Lung (tissue), 12 donors: ENCODE data around the gene RSPO4. TPM values are rescaled to one million over a fixed set of nuclear protein-coding genes. Genes with fewer than 3 reads are reported as not detected.

Experiments
- ATAC-seq: fragments of 200-7000 bp; cut with Tn5 transposase; one replicate; pipeline ENCODE4 v1.9.1; 2020; ENCODE audit warnings: moderate number of reproducible peaks; ENCODE audit not compliant: insufficient read depth, low FRiP score
- DNase-seq, 3 donors: peaks; one replicate each; pipeline ENCODE4 v3.0.0-alpha.2; 2013 to 2017
- H3K27ac ChIP-seq, 2 donors: one replicate each; pipeline ENCODE4 v1.5.1; 2013; ENCODE audit warnings: mild to moderate bottlenecking in 2 of 2, moderate library complexity in 2 of 2, control low read depth in 1 of 2, inconsistent platforms in 1 of 2, low read depth in 1 of 2, low read length in 1 of 2
- H3K27me3 ChIP-seq, 3 donors: one replicate each; pipeline ENCODE4 v1.5.1; 2013; ENCODE audit warnings: low read length in 2 of 3; ENCODE audit not compliant: control insufficient read depth in 3 of 3, insufficient read depth in 3 of 3
- H3K36me3 ChIP-seq, 4 donors: one replicate each; pipeline ENCODE4 v1.5.1; 2013; ENCODE audit warnings: low read length in 4 of 4, mild to moderate bottlenecking in 1 of 4, moderate library complexity in 1 of 4; ENCODE audit not compliant: control insufficient read depth in 4 of 4, insufficient read depth in 4 of 4
- H3K4me1 ChIP-seq, 5 donors: one replicate each; pipeline ENCODE4 v1.5.1; 2013; ENCODE audit warnings: low read length in 5 of 5, mild to moderate bottlenecking in 2 of 5, moderate library complexity in 1 of 5; ENCODE audit not compliant: control insufficient read depth in 5 of 5, insufficient read depth in 5 of 5
- H3K4me3 ChIP-seq: one replicate; pipeline ENCODE4 v1.5.1; 2013; ENCODE audit warnings: mild to moderate bottlenecking, control low read depth, moderate library complexity
- H3K9ac ChIP-seq, 2 donors: one replicate each; pipeline ENCODE4 v1.5.1; 2013; ENCODE audit warnings: low read length in 2 of 2, control low read depth in 1 of 2; ENCODE audit not compliant: insufficient read depth in 1 of 2
- H3K9me3 ChIP-seq, 4 donors: one replicate each; pipeline ENCODE4 v1.5.1; 2013; ENCODE audit warnings: low read length in 3 of 4, mild to moderate bottlenecking in 1 of 4, moderate library complexity in 1 of 4; ENCODE audit not compliant: control insufficient read depth in 4 of 4, insufficient read depth in 3 of 4
- WGBS, 2 donors: extraction: QIAGEN DNeasy Blood & Tissue Kit; methylation state at CpG; one replicate each; pipeline ENCODE4 v1.1.7; 2013; 5-methylcytosine and 5-hydroxymethylcytosine counted together
- polyA plus RNA-seq, 2 donors: library from polyadenylated mRNA; stranded (reverse); fragments of 200-250 nt; gene quantifications; one replicate each; pipeline ENCODE4 v1.2.1, GENCODE V29; 2013
- total RNA-seq, 2 donors: library from RNA; depleted of rRNA in 1 of 2; stranded (reverse); fragments of >200 nt in 1 of 2; gene quantifications; one replicate each; pipeline ENCODE4 v1.2.1, GENCODE V29; 2014 to 2021
- TF ChIP-seq, protein P1 (sequence below): IDR thresholded peaks from 2 replicates; pipeline ENCODE4 v1.5.1; 2012; ENCODE audit warnings: mild to moderate bottlenecking; ENCODE audit errors: control extremely low read depth, extremely low read depth
- donor health status: control.
- donor health status: control.
- donor health status: Bipolar disorder and iron deficiency.
- donor health status: healthy.
- donor health status: DM: yes; HTN: yes; CAD: no.

Gene RSPO4
- total and polyA plus RNA-seq, 4 donors = 1.00 to 7.4 (median 2.5) TPM

DNA sequence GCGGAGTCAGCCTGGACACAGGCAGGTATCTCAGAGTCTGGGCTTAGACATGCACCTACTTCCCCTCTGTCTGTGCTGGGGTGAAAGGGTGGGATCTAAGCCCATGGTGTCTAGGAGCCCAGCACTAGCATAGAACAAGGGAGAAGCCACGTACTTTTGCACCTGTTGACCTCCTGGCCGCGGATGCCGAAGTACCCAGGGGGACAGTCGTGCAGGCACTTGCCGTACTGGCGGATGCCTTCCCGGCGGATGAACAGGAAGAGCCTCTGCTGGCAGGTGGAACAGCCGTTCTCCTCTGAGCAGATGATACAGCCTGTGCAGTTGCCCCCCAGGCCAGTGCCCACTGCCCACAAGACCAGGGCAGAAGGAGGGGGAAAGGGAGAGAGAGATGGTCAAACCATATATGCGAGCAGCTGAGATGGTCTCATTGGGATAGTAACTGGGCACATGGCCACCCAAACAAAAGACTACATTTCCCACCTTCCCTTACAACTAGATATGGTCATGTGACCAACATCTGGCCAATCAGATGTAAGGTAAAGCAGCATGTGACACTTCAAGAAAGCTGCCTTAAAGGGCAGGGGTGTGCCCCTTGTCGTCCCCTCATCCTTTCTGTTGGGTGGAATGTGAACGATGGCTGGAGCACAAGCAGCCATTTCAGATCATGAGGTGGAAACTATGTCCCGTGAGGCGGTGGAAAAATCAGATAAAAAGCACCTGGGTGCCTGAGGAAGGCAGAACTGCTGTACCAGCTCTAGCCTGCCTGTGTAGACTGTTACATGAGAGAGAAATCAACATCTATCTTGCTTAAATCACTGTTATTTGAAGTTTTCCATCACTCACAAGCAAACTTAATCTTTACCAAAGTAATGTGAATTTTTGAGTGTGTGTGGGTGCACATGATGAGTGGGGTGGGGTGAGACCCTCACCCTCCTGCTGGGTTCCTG is 34.0 kb downstream of the RSPO4 start:
- H3K9ac ChIP-seq = no peak overlapping the region
- peak in 2 of 3 donors; percentile 8 to 18 for DNase-seq
- peaks cover 0 to 5% (median 0%) of the 10 kb centered on the region in 4 donors for H3K9me3 ChIP-seq
- H3K27me3 ChIP-seq = no peaks in the 10 kb centered on the region
- no peak for ATAC-seq
- TF ChIP-seq, protein P1, sequence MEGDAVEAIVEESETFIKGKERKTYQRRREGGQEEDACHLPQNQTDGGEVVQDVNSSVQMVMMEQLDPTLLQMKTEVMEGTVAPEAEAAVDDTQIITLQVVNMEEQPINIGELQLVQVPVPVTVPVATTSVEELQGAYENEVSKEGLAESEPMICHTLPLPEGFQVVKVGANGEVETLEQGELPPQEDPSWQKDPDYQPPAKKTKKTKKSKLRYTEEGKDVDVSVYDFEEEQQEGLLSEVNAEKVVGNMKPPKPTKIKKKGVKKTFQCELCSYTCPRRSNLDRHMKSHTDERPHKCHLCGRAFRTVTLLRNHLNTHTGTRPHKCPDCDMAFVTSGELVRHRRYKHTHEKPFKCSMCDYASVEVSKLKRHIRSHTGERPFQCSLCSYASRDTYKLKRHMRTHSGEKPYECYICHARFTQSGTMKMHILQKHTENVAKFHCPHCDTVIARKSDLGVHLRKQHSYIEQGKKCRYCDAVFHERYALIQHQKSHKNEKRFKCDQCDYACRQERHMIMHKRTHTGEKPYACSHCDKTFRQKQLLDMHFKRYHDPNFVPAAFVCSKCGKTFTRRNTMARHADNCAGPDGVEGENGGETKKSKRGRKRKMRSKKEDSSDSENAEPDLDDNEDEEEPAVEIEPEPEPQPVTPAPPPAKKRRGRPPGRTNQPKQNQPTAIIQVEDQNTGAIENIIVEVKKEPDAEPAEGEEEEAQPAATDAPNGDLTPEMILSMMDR = no peak
- WGBS, 2 donors = 88 to 93% methylated on average over 16 of the region's 16 CpGs
- no peaks in the 10 kb centered on the region for H3K4me1 ChIP-seq
- H3K27ac ChIP-seq = no peak overlapping the region
- no peaks in the 10 kb centered on the region for H3K36me3 ChIP-seq
- H3K4me3 ChIP-seq = no peak overlapping the region

DNA sequence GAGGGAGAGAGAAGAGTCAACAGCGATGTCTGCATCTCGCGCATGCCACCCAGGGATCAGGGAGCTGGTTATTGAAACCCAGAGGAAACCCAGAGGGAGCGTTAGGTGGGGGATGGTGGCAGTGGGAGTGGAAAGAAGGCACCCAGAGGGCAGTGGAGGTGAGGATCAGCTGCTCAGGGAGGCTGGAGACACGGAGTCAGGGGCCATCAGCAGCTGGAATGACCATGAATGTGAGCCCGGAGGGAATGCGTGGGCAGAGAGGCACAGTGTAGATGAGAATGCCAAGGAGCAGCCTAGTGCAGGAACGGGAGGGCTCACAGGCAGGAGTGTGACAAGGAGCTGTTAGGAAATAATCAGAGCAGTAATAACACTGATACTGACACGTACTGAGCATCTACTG is 36.2 kb downstream of the RSPO4 start:
- H3K27me3 ChIP-seq = no peaks in the 10 kb centered on the region
- 74 to 86% methylated on average over 9 of the region's 9 CpGs for WGBS, 2 donors

DNA sequence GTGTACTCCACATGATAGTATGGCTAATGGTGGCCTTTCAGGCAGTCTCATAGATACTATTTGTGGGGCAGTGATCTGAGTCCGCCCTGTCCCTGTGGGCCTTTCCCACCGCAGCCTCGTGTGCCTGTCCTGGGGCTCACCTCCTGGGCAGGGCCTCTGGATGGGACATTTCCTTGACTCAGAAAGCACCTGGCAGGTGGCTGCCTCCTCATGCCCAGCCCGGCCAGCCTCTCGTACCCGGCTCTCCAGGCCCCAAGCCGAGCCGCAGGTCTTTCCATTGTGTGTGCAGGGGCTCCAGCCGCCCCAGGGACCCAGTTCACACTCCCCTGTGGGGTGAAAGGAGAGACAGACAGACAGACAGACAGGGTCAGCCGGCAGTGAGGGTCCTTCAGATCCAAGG is 38.3 kb downstream of the RSPO4 start:
- no peak overlapping the region for H3K4me3 ChIP-seq
- 89 to 96% methylated on average over 10 of the region's 10 CpGs for WGBS, 2 donors
- no peak overlapping the region for H3K9ac ChIP-seq
- ATAC-seq (no peak), DNase-seq (no peak)
- TF ChIP-seq, protein P1 = no peak
- peaks cover 0 to 5% (median 0%) of the 10 kb centered on the region in 4 donors for H3K9me3 ChIP-seq
- no peaks in the 10 kb centered on the region for H3K36me3 ChIP-seq
- peaks cover 0 to 6% (median 0%) of the 10 kb centered on the region in 5 donors for H3K4me1 ChIP-seq
- H3K27me3 ChIP-seq = no peaks in the 10 kb centered on the region
- no peak overlapping the region for H3K27ac ChIP-seq

More for the DNA sequence above, 36.2 kb downstream of the RSPO4 start:
- H3K9ac ChIP-seq = no peak overlapping the region
- H3K4me1 ChIP-seq = no peaks in the 10 kb centered on the region
- H3K9me3 ChIP-seq = peaks cover 0 to 5% (median 0%) of the 10 kb centered on the region in 4 donors
- H3K27ac ChIP-seq = no peak overlapping the region
- DNase-seq = no peak
- no peak overlapping the region for H3K4me3 ChIP-seq
- no peaks in the 10 kb centered on the region for H3K36me3 ChIP-seq
- no peak for ATAC-seq
- TF ChIP-seq, protein P1 = no peak
